GM18526 (cell line): Measurements from ENCODE around the gene PGR.

ENCODE experiments used
- POLR2A ChIP-seq: IDR thresholded peaks from 3 replicates; pipeline ENCODE4 v1.6.1; 2011; ENCODE audit not compliant: insufficient read length; ENCODE audit errors: extremely low read depth

PGR gene

GRCh38 chr11:101043940-101044339 is 85.7 kb downstream of the PGR start:
- no peak for TF ChIP-seq POLR2A

GRCh38 chr11:101035872-101036271 is 93.7 kb downstream of the PGR start:
- no peak for TF ChIP-seq POLR2A

GRCh38 chr11:101034076-101034475 is 95.5 kb downstream of the PGR start:
- TF ChIP-seq POLR2A, result no peak

GRCh38 chr11:101032991-101033390 is 96.6 kb downstream of the PGR start:
- no peak for TF ChIP-seq POLR2A

GRCh38 chr11:101031713-101032112 is 97.9 kb downstream of the PGR start:
- no peak for TF ChIP-seq POLR2A

- TF ChIP-seq POLR2A, result no peak
These were observed 98.9 kb downstream of the PGR start for GRCh38 chr11:101030692-101031091.

- no peak for TF ChIP-seq POLR2A
These were observed 99.6 kb downstream of the PGR start for GRCh38 chr11:101030015-101030414.

GRCh38 chr11:101028644-101029043 is 101.0 kb downstream of the PGR start:
- TF ChIP-seq POLR2A, result no peak

GRCh38 chr11:101022256-101022655 is 107.4 kb downstream of the PGR start:
- no peak for TF ChIP-seq POLR2A

GRCh38 chr11:101019870-101020269 is 109.7 kb downstream of the PGR start:
- TF ChIP-seq POLR2A, result no peak

- no peak for TF ChIP-seq POLR2A
These were observed 114.9 kb downstream of the PGR start for GRCh38 chr11:101014600-101015285.

- TF ChIP-seq POLR2A, result no peak
These were observed 117.7 kb downstream of the PGR start for GRCh38 chr11:101011881-101012280.

- no peak for TF ChIP-seq POLR2A
These were observed 118.7 kb downstream of the PGR start for GRCh38 chr11:101010899-101011298.

GRCh38 chr11:101009690-101010055 is 119.9 kb downstream of the PGR start:
- no peak for TF ChIP-seq POLR2A

GRCh38 chr11:101008961-101009689 is 120.5 kb downstream of the PGR start:
- TF ChIP-seq POLR2A, result no peak

- TF ChIP-seq POLR2A, result no peak
These were observed 126.1 kb downstream of the PGR start for GRCh38 chr11:101003468-101003867.

GRCh38 chr11:100999756-101000155 is 129.9 kb downstream of the PGR start:
- TF ChIP-seq POLR2A, result no peak

GRCh38 chr11:100994966-100995365 is 134.6 kb downstream of the PGR start:
- TF ChIP-seq POLR2A, result no peak

- no peak for TF ChIP-seq POLR2A
These were observed 138.1 kb downstream of the PGR start for GRCh38 chr11:100991541-100991940.
